Fibroblast of skin of right biceps (primary cell): Measurements from ENCODE around the gene ARL10.
"Not testable (repeated sequence)": the region's sequence is repeated elsewhere in the genome, so short reads cannot be mapped to it uniquely, and the experiment has no call there.

Experiments
- DNase-seq: peaks from one replicate; pipeline ENCODE4 v3.0.0-alpha.2; 2013

Gene ARL10

DNA sequence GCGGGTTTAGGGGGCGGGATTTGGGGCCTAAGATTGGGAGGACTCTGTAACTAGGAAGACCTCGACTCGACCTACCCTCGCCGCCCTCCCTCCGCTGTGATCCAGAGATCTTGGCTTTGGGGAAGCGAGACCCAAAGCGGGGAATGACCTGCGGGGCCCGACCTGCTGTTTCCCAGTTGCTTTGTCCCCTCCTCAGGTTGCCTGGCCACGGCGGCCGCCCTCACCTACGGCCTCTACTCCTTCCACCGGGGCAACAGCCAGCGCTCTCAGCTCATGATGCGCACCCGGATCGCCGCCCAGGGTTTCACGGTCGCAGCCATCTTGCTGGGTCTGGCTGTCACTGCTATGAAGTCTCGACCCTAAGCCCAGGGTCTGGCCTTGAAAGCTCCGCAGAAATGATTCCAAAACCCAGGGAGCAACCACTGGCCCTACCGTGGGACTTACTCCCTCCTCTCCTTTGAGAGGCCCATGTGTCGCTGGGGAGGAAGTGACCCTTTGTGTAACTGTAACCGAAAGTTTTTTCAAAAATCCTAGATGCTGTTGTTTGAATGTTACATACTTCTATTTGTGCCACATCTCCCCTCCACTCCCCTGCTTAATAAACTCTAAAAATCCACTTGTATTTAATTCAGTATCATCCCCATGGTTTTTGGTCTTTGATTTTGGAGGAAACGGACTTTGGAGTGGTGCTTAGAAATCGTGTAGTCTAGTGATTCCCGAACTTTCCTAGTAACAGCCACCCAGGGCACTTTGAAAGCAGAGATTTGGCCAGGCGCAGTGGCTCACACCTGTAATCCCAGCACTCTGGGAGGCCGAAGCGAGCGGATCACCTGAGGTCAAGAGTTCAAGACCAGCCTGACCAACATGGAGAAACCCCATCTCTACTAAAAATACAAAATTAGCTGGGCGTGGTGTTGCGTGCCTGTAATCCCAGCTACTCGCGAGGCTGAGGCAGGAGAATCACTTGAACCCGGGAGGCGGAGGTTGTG is 24.1 kb downstream of the ARL10 start:
- no peak for DNase-seq

GRCh38 chr5:176391479-176391878 is 26.2 kb downstream of the ARL10 start:
- no peak for DNase-seq

GRCh38 chr5:176391999-176392398 is 26.7 kb downstream of the ARL10 start:
- DNase-seq: no peak

DNA sequence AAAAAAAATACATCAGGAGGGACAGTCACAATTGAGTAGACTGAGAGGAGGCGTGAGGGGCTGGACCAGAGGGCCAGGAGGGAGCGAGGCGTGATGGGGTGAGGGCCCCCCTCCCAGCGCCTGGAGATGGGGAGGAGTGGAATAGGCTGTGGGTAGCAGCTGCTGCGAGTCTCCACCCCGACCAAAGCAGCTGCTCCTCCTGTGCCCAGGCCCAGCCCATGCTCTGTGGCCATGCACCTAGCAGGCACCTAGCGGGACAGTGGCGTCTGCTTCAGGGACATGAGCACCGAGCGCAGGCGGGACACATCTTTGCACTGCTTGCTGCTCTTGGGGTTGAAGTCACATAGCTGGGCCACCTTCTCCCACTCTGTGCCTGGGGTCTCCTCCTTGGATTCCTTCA is 27.2 kb downstream of the ARL10 start:
- DNase-seq: no peak

DNA sequence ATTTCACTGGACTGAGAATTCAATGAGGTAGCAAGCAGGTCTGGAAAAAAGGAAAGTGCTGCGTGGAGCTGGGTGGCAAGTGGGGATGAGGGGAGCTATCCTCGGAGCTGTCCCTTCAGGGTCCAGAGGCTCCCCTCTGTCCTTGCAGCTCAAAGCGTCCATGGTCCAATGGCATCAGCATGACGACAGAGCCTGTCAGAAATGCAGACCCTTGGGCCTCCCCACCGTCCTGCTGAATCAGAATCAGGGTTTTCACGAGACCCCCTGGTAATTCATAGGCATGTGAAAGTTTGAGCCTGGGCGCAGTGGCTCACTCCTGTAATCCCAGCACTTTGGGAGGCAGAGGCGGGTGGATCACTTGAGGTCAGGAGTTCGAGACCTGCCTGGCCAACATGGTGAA is 28.8 kb downstream of the ARL10 start:
- DNase-seq: no peak

- DNase-seq: no peak
These were observed 29.8 kb downstream of the ARL10 start for GRCh38 chr5:176394881-176395675.

GRCh38 chr5:176396330-176396729 is 31.0 kb downstream of the ARL10 start:
- DNase-seq: peak; percentile 43

- no peak for DNase-seq
These were observed 32.6 kb downstream of the ARL10 start for GRCh38 chr5:176397736-176398420.

GRCh38 chr5:176400382-176401156 is 35.3 kb downstream of the ARL10 start:
- no peak for DNase-seq

- DNase-seq: no peak
These were observed 36.3 kb downstream of the ARL10 start for GRCh38 chr5:176401281-176402205.

GRCh38 chr5:176405656-176406435 is 40.6 kb downstream of the ARL10 start:
- no peak for DNase-seq

GRCh38 chr5:176406436-176407052 is 41.3 kb downstream of the ARL10 start:
- no peak for DNase-seq

DNA sequence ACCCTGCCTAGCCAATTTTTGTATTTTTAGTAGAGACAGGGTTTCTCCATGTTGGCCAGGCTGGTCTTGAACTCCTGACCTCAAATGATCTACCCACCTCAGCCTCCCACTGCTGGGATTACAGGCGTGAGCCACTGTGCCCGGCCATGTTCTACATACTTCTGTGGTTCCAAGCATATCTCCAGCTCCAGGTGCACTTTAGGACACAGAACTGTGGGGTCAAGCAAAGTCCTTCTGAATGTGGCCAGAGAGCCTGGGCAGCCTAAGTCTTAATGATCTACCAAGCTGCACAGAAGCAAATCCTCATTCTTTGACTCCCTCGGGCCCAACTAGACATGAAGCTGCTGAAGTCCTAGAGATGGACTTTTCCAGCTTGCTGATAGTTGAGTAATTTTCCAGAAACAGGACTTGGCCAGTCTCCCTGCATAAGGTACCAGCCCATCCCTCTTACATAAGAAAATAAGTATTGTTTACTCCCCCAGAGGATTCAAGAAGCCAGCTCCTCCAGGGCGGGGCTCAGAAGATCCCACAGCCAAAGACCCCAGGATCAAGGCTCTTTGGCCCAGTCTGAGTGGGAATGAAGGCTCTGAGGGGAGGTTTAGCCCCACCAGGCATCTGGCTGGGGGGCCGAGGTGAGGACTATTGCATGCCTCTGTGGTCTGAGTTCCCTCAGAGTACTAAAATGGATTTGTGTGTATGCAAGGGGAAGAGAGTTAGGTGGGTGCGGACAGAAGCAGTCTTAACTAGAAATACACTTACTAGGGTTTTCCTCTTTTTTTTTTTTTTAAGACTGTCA is 42.4 kb downstream of the ARL10 start:
- no peak for DNase-seq

- not testable (repeated sequence) for DNase-seq
These were observed 42.9 kb downstream of the ARL10 start for GRCh38 chr5:176408252-176408573.

- no peak for DNase-seq
These were observed 43.3 kb downstream of the ARL10 start for GRCh38 chr5:176408590-176408989.

GRCh38 chr5:176409765-176410164 is 44.5 kb downstream of the ARL10 start:
- no peak for DNase-seq

DNA sequence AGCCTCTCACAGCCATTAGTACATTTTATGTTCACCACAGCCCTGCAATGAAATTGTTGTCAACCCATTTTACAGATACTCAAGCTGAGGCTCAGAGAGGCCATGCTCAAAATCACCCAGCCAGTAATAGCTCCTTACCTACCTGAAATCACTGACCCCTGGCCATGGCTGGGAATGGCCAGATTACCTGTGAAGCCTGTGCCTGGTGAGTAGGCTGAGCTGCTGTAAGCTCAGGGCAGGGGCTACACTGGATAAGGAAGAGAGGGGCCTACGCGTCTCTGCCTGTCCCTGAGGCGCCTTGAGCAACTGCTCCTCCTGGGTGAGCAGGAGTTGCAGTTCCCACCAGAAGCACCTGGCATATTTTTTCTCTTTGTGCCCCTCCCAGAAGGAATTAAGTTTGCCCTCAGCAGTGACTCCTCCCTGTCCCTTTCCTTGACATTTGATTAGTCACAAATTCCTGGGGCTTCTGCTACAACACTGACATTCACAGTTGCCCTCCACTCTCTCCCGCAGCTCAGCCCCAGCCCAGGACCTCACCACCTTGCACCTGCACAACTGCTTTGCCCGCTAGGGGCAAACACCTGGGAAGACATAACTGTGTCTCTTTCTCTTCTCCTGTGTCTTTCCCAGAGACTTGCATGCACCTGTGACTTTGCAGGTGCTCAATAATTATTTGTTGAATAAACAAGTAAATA is 45.3 kb downstream of the ARL10 start:
- no peak for DNase-seq

DNA sequence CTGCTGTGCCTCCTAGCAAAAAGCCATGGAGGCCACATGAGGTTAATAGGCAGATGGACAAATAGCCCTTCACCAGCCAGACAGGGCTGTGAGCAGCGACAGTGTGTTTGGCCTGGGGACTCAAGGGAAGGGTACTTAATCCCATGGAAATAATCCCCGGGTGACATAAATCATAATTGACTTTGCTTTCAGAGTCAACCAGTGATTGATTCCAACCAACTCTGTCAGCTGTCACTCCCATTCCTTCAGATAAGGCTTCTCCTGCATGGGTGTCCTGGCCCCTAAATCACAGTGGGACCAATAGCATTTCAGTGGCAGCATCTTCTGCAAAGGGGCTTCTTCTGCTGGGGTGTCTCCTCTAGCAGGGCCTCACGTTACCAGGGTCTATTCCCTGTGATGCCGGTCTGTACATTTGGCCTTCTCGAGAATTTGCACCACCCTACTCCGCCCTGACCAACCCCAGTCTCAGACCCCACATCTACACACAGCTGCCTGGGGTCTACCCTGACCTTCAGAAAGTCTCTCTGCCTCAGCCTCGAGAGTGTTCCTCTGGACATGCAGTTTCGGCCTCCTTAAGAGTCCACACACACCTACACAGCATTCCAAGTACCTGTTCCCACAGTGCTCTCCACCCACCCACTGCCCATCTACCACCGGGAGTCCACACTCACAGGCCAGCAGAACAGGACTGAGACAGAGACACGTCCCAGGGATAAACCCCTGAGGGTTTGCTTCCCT is 47.4 kb downstream of the ARL10 start:
- no peak for DNase-seq
